AG10803 (cell line): ENCODE data around the gene GOLGA6L7.
"Not testable (repeated sequence)": the region's sequence is repeated elsewhere in the genome, so short reads cannot be mapped to it uniquely, and the experiment has no call there.

Experiments used
- DNase-seq: peaks from one replicate; pipeline ENCODE4 v3.0.0; 2010; ENCODE audit warnings: low read depth
- H3K4me3 ChIP-seq: 2 replicates; pipeline ENCODE4 v1.5.1; 2011; ENCODE audit warnings: mild to moderate bottlenecking, low read length, control low read depth

The GOLGA6L7 gene

DNA sequence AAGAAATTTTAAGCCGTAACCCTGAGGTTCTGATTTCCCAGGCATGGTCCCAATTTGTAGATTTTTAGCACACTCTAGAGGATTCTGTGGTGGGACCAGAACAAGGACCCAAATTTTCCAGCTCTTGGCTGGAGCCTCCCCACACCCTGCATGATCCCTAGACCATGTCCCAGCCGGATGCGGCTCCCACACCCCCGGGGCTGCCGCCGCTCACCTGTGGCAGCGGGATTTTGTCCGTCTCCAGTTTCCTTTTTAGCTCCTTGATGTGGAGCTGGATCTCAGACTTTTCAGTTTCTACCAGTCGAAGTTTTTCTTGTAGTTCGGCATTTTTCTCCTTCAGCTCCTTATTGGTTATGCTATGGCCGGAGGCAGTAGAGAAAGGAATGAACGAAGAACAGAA is 4.9 kb downstream of the GOLGA6L7 start:
- DNase-seq, H3K4me3 ChIP-seq: not testable (repeated sequence)

DNA sequence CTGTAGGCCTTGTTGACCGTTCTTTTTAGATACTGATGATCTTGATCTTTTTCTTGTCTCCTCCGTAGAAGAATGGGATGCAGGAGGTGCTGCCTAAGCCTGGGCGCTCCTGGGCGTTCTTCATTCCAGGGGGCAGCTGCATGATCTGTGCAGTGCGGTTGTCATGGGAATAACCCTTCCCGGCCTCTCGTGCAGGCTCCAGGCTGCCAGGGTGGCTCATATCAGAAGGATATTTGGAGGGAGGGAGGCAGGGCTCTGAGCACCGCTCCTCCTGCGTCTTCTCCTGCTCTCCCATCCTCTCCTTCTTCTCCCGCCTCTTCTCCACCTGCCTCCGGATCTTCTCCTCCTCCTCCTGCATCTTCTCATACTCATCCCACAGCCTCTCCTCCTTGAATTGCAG is 6.2 kb downstream of the GOLGA6L7 start:
- not testable (repeated sequence) for H3K4me3 ChIP-seq, DNase-seq

DNA sequence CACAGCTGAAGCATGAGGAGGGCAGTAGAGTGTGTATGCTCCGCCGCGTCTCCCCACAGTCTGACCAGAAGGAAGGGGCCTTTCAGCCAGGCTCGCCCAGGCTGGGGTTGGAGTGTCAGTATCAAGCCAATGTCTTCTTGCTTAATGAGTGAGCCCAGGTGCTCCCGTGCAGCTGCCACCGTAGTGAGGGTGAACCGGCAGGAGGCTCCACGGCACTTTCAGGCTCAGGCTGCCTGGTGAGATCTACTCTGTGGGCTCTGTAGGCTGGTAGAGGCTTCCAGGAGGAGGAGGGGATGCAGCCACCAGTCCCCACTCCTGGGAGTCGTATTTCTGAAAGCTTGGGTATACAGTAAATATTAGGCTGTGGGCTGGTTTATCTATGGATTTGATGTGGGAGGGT is 8.2 kb downstream of the GOLGA6L7 start:
- not testable (repeated sequence) for DNase-seq, H3K4me3 ChIP-seq

DNA sequence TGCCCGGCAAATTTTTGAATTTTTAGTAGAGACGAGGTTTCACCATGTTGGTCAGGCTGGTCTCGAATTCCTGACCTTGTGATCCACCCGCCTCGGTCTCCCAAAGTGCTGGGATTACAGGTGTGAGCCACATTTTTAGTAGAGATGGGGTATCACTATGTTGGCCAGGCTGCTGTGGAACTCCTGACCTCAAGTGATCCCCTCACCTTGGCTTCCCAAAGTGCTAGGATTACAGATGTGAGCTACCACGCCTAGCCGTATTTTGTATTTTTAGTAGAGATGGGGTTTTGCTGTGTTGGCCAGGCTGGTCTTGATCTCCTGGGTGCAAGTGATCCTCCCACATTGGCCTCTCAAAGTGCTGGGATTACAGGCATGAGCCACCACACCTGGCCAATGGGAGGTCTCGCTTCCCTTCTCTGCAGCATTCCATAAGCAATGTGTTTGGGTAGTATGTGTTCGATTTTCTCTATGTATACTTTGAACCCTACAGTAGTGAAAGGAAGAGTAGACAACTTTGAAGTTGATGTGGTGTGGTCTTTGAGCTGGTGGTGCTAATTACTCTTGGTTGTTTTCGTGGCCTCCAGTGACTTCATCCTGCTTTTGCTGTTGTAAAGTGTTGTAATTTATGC is 13.4 kb downstream of the GOLGA6L7 start:
- not testable (repeated sequence) for DNase-seq

DNA sequence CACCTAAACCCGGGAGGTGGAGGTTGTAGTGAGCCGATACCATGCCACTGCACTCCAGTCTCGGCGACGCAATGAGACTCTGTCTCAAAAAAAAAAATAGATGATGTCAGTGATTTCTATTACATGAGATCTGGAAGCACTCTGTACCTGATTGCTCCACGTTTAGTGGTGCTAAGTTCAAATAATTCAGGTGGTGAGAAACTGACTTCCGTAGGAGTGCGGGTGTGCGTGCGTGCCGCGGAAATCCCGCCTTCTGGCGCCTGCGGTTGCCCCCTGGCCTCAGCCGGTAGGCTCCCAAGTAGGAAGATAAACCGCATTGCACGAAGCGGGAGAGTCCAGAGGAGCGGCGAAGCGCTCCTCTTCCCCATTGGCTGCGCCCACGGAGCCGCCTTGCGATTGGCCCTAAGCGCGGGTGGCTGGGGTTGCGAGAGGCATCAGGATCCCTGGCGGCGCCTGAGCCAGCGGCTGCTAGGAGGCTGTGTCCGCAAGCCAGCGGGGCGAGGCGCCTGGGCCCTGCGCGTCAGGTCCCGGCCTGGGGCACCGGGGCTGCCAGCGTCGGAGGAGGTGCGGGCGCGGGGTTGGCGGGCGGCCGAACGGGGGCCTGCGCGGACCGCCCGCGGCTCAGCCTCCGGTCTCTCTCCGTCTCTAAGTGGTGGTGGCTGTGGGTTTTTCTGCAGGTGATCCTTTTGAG is 16.4 kb downstream of the GOLGA6L7 start:
- peak; percentile 39 for DNase-seq
- peak overlapping the region; percentile 43 for H3K4me3 ChIP-seq

More for the DNA sequence above, 13.4 kb downstream of the GOLGA6L7 start:
- not testable (repeated sequence) for H3K4me3 ChIP-seq

DNA sequence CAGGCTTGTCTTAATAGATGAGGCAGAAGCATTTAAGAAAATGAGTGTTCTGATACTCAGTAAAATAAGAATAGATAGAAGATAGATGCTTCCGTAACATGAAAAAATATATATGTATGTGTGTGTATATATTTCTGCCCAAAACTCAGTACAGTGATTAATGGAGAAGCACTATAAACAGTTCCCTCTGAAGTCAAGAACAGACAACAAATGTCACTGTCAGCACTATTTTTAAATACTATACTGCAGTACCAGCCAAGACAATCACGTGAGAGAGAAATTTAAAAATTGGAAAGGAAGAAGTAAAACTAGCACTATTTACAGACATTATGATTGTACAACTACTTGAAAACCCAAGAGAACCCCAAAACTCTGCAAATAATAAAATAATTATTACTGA is 27.0 kb downstream of the GOLGA6L7 start:
- H3K4me3 ChIP-seq, DNase-seq: not testable (repeated sequence)

DNA sequence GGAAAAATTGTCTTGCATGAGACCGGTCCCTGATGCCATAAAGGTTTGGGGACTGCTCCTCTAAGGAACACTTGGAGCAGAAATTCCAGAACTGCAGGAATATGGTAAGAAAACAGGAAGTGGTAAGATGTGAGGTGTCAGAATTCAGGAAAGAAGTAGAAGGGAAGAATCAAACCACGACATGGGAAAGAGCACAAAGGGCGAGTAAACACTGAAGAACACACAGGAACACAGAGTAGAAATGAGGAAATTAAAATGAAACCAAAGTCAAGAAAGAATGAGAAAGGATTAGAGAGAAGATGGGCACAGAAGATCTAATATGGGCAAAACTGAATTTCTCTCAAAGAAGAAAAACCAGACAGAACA is 28.5 kb downstream of the GOLGA6L7 start:
- not testable (repeated sequence) for DNase-seq

DNA sequence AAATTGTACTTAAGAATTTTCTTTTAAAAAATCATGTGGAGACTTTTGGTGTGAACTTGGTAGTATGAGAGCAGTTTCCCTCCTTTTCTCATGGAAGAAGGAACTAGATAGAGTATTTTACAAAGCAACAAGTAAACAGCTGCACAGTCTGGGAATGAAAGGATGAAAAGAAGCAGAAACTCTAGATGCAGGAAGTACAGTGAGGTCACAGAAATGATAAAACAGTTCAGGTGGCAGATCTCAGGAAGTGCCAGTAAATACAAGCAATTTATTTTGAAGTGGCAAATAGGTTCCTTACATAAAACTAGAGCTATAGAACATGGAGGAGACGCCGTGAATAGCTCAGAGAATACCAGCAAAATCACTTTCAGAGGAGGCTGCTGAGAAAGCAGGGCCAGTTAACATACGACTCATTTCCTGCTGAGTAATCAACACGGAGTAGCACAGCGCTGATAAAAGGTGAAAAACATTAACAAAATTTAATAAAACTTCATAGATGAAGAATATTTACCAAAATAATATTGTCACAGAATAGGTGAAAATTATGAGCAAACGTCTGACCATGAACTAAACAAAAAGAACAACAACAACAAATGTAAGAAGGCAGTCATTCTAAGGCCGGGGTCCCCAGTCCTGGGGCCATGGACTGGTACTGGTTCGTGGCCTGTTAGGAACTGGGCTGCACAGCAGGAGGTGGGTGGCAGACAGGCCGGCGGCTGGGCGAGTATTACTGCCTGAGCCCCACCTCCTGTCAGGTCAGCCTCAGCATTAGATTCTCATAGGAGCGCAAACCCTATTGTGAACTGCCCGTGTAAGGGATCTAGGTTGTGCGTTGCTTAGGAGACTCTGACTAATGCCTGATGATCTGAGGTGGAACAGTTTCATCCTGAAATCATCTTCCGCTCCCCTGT is 29.2 kb downstream of the GOLGA6L7 start:
- peak; percentile 1 for DNase-seq
- not testable (repeated sequence) for H3K4me3 ChIP-seq

More for the DNA sequence above, 28.5 kb downstream of the GOLGA6L7 start:
- H3K4me3 ChIP-seq, result not testable (repeated sequence)

DNA sequence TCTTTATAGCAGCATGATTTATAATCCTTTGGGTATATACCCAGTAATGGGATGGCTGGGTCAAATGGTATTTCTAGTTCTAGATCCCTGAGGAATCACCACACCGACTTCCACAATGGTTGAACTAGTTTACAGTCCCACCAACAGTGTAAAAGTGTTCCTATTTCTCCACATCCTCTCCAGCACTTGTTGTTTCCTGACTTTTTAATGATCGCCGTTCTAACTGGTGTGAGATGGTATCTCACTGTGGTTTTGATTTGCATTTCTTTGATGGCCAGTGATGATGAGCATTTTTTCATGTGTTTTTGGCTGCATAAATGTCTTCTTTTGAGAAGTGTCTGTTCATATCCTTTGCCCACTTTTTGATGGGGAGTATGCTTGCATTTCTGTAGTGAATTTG is 30.3 kb downstream of the GOLGA6L7 start:
- not testable (repeated sequence) for H3K4me3 ChIP-seq, DNase-seq

DNA sequence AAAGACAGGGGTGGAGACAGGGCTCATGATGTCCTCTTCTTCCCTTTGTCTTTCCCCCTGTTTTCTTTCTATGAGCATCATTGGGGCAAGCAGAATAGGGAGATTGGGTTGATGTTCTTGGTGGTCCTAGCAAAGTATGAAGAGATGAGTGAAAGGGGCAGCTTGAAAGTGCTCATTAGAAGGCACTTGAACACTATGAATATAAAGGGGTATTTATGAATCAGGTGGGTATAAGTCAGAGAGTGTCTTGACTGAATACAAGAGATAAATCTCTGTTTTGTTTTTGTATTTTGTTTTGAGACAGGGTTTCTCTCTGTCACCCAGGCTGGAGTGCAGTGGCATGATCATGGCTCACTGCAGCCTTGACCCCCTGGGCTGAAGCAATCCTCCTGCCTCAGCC is 34.4 kb downstream of the GOLGA6L7 start:
- not testable (repeated sequence) for DNase-seq, H3K4me3 ChIP-seq

DNA sequence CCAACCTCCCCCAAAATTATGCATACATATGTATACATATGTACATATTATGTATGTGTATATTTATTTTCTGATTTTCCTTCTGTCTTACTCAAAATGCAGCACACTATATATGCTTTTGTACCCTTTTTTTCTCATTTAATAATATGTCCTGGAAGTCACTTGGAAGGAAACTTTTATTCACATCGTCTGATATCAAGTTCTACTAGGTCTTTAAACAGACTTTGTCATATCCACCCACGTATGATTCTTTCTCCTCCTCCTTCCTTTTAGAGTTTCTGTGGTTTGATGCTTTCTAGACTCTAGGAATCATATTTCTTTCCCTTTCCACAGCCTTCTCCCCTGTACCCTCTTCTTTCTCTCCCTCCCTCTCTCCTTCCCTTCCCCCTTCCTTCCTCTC is 35.1 kb downstream of the GOLGA6L7 start:
- DNase-seq, H3K4me3 ChIP-seq: not testable (repeated sequence)

DNA sequence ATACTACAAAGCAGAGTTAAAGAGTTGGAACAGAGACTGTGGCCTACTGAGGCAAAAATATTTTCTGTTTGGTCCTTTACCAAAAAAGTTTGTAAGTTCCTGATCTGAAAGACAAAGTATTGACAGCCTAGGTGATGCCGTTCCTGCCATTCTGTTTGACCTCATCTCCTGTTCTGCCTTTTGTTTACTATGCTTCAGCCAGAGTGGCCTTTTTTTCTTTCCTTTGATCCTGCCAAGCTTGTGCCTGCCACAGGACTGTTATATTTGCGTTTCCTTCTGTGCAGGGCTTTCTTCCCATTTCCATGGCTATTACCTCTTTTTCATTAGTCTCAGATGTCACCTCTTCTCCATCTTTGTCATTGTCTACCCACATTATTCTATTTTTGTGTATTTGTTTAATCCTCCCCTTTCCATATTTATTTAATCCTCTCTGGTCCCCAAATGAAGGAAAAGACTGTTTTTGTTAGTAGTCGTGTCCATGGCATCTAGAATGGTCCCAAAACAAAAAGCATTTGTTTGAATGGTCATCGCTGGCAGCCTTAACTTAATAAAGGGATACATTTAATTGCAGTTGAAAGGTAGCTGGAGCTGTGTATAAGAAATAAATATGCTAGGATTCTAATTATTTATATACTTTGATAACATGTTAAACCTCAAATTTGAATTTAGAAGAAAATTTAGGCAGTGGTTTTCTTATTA is 36.4 kb downstream of the GOLGA6L7 start:
- not testable (repeated sequence) for DNase-seq, H3K4me3 ChIP-seq

DNA sequence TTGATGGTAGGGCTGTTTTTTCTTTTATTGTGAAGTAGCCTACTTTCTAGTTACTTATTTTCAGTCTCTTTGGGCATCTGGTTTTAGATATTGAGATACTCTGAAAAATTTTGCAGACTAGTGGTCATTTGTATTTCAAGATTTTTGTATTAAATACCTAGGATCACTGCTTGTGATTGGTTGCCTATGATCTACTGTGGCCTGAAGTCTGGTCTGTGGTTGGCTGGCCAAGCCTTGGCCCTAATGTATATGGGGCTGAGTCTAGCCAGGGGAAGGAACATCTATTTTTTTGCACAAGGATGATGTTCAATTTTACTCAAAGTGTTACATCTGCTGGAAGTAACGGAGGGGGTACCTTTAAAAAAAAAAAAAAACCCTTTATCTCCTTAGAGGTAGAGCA is 38.0 kb downstream of the GOLGA6L7 start:
- not testable (repeated sequence) for DNase-seq, H3K4me3 ChIP-seq

DNA sequence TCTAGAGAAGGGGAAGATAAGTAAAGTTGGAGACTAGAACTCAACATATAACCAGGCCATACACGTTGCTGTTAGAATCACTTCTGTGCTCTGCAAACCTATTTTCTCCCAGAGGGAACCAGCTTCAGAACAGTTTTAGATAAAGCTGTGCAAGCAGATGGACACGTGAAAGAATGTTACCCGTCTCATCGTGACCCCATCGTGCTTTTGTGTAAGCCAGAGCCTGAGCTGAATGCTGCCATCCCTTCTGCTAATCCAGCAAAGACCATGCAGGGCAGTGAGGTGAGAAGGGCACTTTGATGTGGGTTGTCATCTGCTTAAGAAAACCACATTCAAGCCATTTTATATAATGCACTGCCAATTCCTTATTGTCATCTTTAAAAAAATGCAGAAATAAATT is 40.3 kb downstream of the GOLGA6L7 start:
- not testable (repeated sequence) for DNase-seq

DNA sequence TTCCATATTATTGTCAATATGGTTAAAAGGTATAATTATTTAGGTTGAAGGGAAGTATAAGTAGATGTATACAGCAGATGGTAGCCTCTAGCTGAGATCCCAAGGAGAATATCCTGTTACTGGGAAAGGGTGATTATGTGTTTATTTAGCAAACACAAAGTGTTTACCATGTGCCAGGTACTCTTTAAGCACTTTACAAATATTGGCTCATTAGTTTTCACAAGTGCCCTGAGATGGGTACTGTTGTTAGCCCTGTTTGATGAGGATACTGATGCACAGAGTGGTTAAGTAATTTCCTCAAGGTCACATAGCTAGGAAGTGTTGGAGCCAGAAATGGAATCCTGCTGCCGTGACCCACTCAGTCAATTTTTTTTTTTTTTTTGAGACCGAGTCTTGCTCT is 48.1 kb downstream of the GOLGA6L7 start:
- not testable (repeated sequence) for DNase-seq, H3K4me3 ChIP-seq

More for the DNA sequence above, 40.3 kb downstream of the GOLGA6L7 start:
- not testable (repeated sequence) for H3K4me3 ChIP-seq

DNA sequence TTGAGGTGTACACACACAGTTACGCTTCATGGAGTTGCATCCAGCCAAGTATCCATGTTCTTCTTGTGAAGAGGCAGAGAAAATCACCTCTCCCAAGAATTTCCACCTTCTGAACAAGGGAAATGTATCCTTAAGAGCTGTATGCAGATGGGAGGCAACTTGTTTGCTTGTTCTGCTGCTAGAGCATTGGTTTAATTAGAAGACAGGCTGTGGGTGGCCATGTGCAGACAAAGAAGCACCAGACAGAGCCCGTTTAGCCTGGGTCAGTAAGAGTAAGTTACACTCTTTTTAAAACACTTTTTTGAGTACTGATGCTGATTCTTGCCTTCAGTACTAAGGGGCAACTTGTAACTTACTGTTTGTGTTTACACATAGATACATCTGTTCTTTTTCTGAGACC is 50.2 kb downstream of the GOLGA6L7 start:
- not testable (repeated sequence) for DNase-seq

More for the DNA sequence above, 50.2 kb downstream of the GOLGA6L7 start:
- not testable (repeated sequence) for H3K4me3 ChIP-seq
